Activated T-helper 9 cell treated with anti-CD3 and anti-CD28 coated beads, Interleukin-2, amount 50 U/mL, for 16 hours (primary cell): Measurements from ENCODE around the gene ITGA3.
"Not testable (repeated sequence)": the region's sequence is repeated elsewhere in the genome, so short reads cannot be mapped to it uniquely, and the experiment has no call there.

ENCODE experiments used
- DNase-seq: peaks from one replicate; pipeline ENCODE4 v3.0.0-alpha.2; 2020; ENCODE audit warnings: low read depth

ITGA3 gene

DNA sequence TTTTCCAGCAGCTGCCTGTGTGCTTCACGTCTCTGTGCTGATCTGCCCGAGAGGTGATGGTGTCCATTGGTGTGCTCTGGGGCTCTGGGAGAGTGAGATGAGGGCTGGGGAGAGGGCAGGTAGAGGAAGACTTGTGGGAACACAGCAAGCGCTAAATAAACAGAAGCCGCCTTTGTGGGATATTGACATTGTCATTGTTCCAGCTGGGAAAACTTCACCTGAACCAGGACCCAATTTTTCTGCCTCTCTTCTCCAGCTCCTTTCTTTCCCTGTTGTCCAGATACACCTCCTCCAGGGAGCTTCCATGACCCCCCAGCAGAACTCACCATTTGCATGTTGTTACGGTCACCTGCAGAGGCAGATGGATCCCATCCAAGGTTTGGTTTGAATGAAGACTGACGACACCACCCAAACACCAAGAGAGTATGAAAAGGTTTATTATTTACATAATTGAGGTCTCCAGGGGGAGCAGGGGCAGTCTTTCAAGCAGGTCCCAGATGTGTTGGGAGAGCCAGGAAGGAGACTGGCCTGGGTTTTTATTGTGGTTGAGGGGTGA is 3.6 kb upstream of the ITGA3 start:
- DNase-seq = no peak

GRCh38 chr17:50052822-50053653 is 2.9 kb upstream of the ITGA3 start:
- DNase-seq = no peak

- DNase-seq = no peak
Measured at GRCh38 chr17:50053654-50053960, 2.3 kb upstream of the ITGA3 start.

DNA sequence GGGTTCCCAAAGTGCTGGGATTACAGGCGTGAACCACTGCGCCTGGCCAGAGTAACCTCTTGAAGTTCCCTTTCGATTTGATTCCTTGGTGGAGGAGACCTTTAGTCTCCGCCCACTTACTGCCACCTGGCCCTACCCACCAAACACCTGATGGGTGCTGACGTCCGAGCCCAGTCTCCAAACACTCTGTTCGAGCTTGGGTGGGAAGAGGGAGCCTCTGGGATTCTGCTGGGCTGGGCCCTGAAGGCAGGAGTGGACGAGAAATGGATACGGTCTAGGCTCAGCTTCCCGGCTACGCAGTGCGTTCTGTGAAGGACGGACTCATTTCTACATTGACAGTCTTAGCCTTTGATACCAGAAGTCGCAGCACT is 870 bp upstream of the ITGA3 start:
- DNase-seq = no peak

- peak; percentile 46 for DNase-seq
Measured at GRCh38 chr17:50056217-50056960, 479 bp downstream of the ITGA3 start.

- DNase-seq = no peak
Measured at GRCh38 chr17:50056961-50057330, 1.0 kb downstream of the ITGA3 start.

DNA sequence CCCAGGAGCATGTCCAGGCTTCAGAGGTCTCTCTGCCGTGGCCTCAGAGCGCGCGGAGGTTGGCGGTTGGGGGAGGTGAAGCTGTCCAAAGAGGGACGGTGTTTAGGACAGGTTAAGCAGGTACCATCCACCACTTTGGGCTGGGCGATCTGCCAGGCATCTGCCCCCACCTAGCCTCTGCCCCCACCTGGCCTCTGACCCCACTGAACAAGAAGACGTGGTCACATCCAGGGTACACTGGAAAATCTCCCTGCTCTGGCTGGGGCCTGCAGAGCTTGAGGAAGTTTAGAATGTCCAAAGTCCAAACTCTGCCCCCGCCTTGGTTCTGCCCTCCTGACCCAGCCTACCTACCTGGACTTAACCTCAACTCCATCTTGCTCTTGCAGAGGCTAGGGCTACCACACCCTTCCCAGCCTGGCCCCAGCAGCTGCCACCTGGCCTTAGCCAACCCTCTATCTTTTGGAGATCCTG is 1.6 kb downstream of the ITGA3 start:
- DNase-seq = no peak

DNA sequence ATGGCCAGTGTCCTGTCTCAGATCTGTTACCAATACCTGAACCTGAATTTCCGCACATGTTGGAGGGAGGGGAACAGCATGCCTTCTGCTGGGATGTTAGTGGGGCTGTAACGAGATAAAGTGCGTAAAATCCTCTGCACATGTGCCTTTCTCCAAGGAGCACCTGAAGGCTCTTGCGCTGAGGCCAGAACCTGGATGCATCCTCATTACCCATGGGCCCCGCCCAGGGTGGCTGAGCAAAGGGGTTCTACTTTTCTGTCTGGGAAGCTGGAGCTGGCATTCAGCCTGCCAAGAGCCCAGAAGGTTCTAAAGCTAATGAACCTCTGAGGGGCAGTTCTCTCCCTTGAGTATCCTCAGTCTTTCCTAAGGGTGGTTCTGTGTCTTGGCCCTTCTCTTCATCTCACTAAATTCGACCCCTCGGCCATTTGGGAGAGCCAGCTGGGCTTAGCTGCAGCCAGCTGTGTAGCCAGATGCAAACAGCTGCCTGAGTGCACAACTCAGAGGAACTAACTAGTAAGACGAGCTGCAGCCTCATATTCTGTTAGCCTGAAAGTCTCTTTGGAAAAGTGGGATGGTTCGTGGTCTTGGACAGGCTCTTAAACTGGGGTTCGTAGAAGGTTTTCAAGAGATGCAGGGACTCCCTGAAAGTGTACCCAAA is 2.5 kb downstream of the ITGA3 start:
- no peak for DNase-seq

DNA sequence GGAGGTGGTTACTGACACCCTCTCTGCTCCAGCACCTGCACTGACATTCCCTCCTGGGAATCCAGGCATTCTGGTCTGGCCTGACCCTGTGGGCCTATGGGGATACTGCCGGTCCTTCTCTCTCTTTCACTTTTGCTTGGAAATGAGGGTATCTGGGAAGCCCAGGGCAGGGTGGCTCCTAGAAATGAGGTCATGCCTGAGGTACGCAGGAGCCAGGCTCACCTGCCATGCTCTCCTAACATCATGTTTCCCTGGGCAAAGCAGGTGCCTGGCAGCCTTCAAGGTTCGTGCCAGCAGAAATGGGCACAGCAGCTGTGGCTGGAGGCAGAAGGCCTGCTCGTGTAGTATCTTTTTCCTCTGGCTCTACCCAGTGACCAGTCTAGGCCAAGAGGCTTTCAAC is 3.3 kb downstream of the ITGA3 start:
- no peak for DNase-seq

- no peak for DNase-seq
Measured at GRCh38 chr17:50059759-50060273, 3.9 kb downstream of the ITGA3 start.

DNA sequence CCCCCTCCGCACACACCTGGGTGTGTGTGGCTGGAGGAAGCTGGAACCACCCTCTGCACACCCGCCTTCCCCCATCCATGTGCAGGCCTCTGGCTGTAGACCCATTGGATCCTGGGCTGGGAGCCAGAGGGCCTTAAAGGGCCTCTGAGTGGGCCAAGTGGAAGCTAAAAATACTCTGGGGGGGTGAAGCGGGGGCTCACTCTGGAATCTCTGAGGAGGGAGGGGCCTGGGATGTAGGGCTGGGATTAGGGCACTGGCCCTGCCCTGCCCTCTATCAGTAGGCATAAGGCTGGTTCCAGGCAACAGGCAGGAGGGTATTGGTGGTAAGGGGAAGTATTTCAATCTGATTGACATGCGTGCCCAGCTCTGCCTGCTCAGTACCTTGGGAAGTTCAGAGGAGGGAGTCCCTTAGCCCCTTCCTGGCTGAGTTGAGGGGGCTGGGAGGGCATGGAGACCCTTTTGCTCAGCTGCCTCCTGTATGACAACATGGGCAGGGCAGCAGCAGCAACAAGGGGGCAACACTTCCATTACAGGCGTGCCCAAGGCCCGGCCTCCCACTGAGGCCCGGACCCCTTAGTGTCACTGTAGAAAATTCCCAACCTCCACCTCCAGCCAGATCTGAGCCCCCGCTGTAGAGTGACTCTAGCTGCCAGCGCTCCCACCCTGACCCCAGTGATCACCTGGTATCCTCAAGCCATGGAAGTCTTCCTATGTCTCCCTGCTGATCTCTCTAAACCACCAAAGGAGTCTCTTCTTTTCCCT is 5.2 kb downstream of the ITGA3 start:
- no peak for DNase-seq

DNA sequence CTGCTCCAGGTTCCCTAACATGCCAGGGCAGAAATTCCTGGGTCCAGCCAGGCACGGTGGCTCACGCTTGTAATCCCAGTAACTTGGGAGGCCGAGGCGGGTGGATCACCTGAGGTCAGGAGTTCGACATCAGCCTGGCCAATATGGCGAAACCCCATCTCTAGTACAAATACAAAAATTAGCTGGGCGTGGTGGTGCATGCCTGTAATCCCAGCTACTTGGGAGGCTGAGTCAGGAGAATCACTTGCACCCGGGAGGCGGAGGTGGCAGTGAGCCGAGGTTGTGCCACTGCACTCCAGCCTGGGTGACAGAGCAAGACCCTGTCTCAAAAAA is 5.8 kb downstream of the ITGA3 start:
- DNase-seq = not testable (repeated sequence)

- DNase-seq = no peak
Measured at GRCh38 chr17:50062293-50063243, 6.7 kb downstream of the ITGA3 start.

DNA sequence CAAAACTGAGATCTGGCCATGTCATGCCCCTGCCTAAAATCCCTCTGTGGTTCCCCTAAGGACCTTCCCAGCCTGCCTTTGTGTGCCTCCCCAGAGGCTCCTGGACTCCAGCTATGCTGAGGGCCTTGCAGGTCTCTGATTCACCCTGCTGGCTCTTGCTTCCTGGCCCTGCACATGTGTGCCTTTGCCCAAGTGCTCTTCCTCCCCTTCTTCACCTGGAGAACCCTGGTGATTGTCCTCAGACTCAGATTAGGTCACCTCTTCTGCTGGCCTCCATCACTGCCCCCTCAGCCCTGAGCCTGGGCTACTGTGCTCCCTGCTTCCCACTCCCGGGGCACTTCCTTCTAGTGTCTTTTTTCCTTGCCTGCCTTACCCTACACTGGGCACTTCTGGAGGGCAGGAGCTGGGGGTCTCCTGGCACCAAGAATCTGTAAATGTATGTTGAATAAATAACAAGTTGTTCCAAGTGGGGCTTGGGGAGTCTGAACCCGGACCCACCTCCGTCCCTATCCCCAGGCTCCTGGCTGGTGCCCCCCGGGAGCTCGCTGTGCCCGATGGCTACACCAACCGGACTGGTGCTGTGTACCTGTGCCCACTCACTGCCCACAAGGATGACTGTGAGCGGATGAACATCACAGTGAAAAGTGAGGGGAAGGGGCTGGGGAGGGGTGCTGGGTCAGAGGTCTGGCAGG is 7.8 kb downstream of the ITGA3 start:
- no peak for DNase-seq

DNA sequence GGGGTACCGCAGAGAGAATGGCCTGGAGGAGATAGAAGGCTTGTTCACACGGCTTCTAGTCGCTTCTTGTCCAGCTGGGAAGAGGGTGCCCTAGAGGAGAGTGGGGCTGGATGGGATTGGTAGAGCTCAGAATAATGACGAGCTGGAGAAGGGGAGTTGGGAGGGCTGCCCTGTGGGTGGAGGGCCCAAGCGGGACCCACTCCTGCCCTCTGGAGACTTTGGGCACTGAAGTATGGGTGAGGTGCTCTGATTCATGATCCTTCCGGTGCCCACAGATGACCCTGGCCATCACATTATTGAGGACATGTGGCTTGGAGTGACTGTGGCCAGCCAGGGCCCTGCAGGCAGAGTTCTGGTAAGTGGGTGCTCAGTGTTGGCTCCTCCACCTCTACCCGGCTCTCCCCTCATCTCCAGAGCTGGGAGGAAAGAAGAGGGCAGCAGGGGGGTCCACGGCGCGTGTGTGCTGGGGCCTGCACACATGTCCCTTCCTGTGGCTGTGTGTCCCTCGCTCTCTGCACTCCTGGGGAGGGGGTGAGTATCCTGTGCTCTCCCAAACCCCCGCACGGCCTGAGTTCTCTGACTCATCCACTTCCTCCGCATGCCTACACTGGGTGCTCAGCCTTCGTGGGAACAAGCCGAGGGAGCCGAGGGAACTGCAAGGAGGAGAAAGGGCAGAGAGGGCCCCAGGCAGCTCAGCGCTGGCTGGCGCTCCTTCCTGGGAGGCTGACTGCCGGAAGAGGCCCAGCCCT is 8.5 kb downstream of the ITGA3 start:
- DNase-seq = no peak

DNA sequence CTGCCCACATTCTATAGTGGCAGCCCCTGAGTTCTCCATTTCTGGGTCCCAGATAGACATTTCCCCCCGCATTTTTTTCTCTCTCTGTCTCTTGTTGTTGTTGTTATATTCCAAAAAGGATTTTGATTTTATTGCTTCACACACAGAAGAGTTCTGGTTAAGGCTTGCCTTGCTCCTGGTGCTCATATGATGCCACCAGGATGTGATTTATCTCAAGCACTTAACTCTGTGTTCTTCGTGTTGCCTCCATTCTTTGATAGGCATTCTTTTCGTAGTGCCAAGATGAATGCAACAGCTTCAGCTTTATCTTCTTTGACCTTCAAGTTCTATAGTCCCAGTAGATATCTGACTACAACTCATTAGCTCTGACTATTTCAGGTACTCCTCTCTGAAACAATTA is 9.1 kb downstream of the ITGA3 start:
- no peak for DNase-seq

DNA sequence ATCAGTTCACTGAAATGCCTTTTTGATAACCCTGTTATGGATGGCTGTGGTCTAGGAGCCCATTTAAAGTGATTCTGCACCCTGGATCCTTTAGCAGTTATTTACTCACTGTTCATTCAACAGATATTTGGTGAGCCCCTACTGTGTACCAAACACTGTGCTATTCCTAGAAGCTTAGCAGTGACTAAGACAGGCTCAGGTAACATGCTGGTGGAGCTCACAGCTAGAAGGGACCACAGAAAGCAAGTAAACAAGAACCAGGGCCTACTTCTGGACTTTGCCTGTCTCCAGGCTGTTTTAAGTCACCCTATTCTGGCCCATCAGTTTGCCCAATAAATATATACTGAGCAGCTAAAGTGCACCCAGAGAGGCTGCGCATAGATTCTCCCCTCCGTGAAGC is 11.1 kb downstream of the ITGA3 start:
- no peak for DNase-seq

- DNase-seq = no peak
Measured at GRCh38 chr17:50067996-50068395, 12.1 kb downstream of the ITGA3 start.

DNA sequence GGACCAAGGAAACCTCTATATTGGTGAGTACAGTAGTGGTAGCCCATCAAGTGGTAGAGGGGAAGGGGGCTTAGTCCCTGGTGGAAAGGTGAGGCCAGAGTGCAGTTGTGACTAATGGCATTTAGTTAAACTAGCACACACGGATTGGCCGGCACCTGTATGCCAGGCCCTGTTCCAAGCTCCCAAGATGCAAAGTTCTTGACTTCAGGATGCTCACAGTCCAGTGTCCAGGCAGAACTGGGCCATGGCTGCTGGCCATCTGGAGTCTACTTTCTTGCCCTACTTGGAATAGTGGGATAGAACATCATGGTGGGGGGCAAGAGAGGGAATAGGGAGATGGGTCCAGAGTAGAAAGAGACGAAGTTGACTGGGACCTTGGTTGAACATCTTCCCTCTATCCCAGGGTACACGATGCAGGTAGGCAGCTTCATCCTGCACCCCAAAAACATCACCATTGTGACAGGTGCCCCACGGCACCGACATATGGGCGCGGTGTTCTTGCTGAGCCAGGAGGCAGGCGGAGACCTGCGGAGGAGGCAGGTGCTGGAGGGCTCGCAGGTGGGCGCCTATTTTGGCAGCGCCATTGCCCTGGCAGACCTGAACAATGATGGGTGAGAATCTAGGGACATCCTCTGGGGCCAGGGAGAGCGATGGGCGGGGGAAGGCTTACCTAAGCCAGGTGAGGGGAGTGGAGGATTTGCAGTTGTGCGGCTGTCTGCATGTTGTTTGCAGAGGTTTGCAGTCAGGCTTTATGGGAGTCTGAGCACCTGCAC is 15.2 kb downstream of the ITGA3 start:
- DNase-seq = no peak
